Measurements from ENCODE around the gene SAPCD1. TPM values are rescaled to one million over a fixed set of nuclear protein-coding genes. Genes with fewer than 3 reads are reported as not detected.

The SAPCD1 gene
- total and polyA plus RNA-seq, 2 donors (not counting 3 experiments of a cell fraction or from before 2014, with no cell fraction given), result 1.6 to 11.7 TPM

DNA sequence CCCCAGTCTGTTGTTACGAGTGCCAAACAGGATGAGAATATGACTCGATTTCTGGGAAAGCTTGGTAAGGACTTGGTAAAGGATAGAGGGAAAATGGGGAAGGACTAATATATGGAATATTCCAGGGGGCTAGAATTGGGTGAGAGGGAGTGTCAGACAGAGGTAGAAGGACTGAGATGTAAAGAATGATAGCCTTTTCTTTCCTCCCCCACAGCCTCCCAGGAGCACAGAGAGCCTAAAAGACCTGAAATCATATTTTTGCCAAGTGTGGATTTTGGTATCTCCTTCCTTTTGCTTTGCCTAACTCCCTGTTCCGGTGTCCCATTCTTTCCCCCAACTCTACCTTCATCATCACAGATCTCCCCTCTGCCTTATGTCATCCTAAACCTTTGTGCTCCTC lies 19.6 kb upstream of the SAPCD1 start:
- Histone ChIP-seq H3K9me3 (replicated peaks; ENCODE audit: control insufficient read depth, insufficient read depth, low read length) (no peaks in the 10 kb centered on the region), H3K9me1 (replicated peaks; ENCODE audit: control insufficient read depth, extremely low read depth, insufficient read depth, low read length) (no peaks in the 10 kb centered on the region), H3K27me3 (ENCODE audit: control insufficient read depth in 2 of 2, insufficient read depth in 2 of 2, low read length in 2 of 2) (no peaks in the 10 kb centered on the region), H3K36me3 (ENCODE audit: control insufficient read depth in 2 of 2, extremely low read depth in 1 of 2, insufficient read depth in 2 of 2, low read length in 2 of 2) (no peaks in the 10 kb centered on the region), H3K9ac (replicated peaks; ENCODE audit: extremely low read depth, insufficient read depth, low read length) (no peak overlapping the region), H3K4me3 (replicated peaks in 1 of 3; ENCODE audit: insufficient read depth in 1 of 3, low read depth in 1 of 3, low read length in 3 of 3) (no peak overlapping the region), H3K4me2 (ENCODE audit: insufficient read depth, low read length) (no peak overlapping the region), H4K20me1 (replicated peaks; ENCODE audit: control insufficient read depth, extremely low read depth, insufficient read depth, low read length) (no peaks in the 10 kb centered on the region), H3K4me1 (ENCODE audit: control insufficient read depth, extremely low read depth, insufficient read depth, low read length) (peaks cover 16% of the 10 kb centered on the region), H3K27ac (ENCODE audit: insufficient read depth, low read depth, low read length) (no peak overlapping the region), H3K79me2 (ENCODE audit: control insufficient read depth, insufficient read depth, low read length) (peaks cover 3% of the 10 kb centered on the region), H2AFZ (ENCODE audit: low read depth, low read length) (no peak overlapping the region)
- POLR2A ChIA-PET, result interaction anchor here (0.5 kb wide), 1 partner anchor 1128 kb away, joined by 3 read pairs; no protein-coding TSS in a partner anchor
- TF ChIP-seq POLR2A (IDR thresholded peaks at IDR 0.05; ENCODE audit: low read depth, low read length) (no peak), JUN (IDR thresholded peaks at IDR 0.05; ENCODE audit: borderline replicate concordance, insufficient read depth, insufficient read length, low read depth) (no peak), EZH2 (IDR thresholded peaks at IDR 0.05; ENCODE audit: borderline replicate concordance, low read depth, low read length, severe bottlenecking) (no peak), FOS (IDR thresholded peaks at IDR 0.05; ENCODE audit: borderline replicate concordance, insufficient read depth, low read length) (no peak), CTCF (IDR thresholded peaks at IDR 0.05; ENCODE audit: extremely low read depth in 1 of 2, insufficient read depth in 1 of 2, low read depth in 1 of 2, low read length in 2 of 2) (no peak), MYC (IDR thresholded peaks at IDR 0.05; ENCODE audit: low read depth, low read length) (no peak), GATA2 (IDR thresholded peaks at IDR 0.05; ENCODE audit: insufficient read depth, insufficient read length, low read depth, low read length) (no peak), POLR2AphosphoS5 (IDR thresholded peaks at IDR 0.05; ENCODE audit: insufficient read depth, low read depth, low read length) (no peak)
- TF ChIP-seq, protein P1, sequence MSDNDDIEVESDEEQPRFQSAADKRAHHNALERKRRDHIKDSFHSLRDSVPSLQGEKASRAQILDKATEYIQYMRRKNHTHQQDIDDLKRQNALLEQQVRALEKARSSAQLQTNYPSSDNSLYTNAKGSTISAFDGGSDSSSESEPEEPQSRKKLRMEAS (IDR thresholded peaks at IDR 0.05; ENCODE audit: insufficient read depth, insufficient read length), result no peak
- dilution Hi-C loops (cut with MboI; ENCODE audit: extremely low pct_ligation_motif_present, low sequenced_read_pairs), result no loop called here
- FAIRE-seq (no peak), DNase-seq (ENCODE audit: low read depth, low spot score) (no peak)
- CTCF ChIA-PET, result interaction anchor here (1.0 kb wide), 1 partner anchor 43 kb away, joined by 4 read pairs; no protein-coding TSS in a partner anchor
- no TSS peak for BruUV-seq (replicated peaks)
- intact Hi-C loops (cut with micrococcal nuclease), result no loop called here

All from endothelial cell of umbilical vein (primary cell).